Smooth muscle cell (in vitro differentiated cells): ENCODE data around the gene SLC50A1. TPM values are rescaled to one million over a fixed set of nuclear protein-coding genes. Genes with fewer than 3 reads are reported as not detected.

Source experiments
- DNase-seq: peaks from one replicate; lab custom pipeline; 2025; ENCODE audit not compliant: unreplicated experiment; lab: John Stamatoyannopoulos, UW
- H2AFZ ChIP-seq: fragments of 200-600 bp; sonication (generic); 2 replicates; pipeline ENCODE4 v1.6.0; 2016; ENCODE audit warnings: antibody characterized with exemption, low read depth, mild to moderate bottlenecking
- H3F3A ChIP-seq: fragments of 200-600 bp; sonication (generic); 2 replicates; pipeline ENCODE4 v1.6.0; 2017; ENCODE audit warnings: antibody characterized with exemption, low read depth
- H3K27ac ChIP-seq: fragments of 200-600 bp; sonication (generic); 2 replicates; pipeline ENCODE4 v1.5.1; 2016; ENCODE audit warnings: low read depth, mild to moderate bottlenecking
- H3K27me3 ChIP-seq: fragments of 200-600 bp; sonication (generic); 2 replicates; pipeline ENCODE4 v1.6.1; 2016; ENCODE audit warnings: low read depth, mild to moderate bottlenecking
- H3K36me3 ChIP-seq: fragments of 200-600 bp; sonication (generic); 2 replicates; pipeline ENCODE4 v1.5.1; 2016; ENCODE audit warnings: low read depth
- H3K4me1 ChIP-seq: fragments of 200-600 bp; sonication (generic); 2 replicates; pipeline ENCODE4 v1.5.1; 2016; ENCODE audit warnings: low read depth
- H3K4me2 ChIP-seq: fragments of 200-600 bp; sonication (generic); 2 replicates; pipeline ENCODE4 v1.6.0; 2016; ENCODE audit warnings: mild to moderate bottlenecking
- H3K4me3 ChIP-seq: fragments of 200-600 bp; sonication (generic); 2 replicates; pipeline ENCODE4 v1.5.1; 2016; ENCODE audit warnings: mild to moderate bottlenecking
- H3K79me2 ChIP-seq: fragments of 200-600 bp; sonication (generic); 2 replicates; pipeline ENCODE4 v1.6.0; 2016; ENCODE audit warnings: low read depth, mild to moderate bottlenecking
- H3K9ac ChIP-seq: fragments of 200-600 bp; sonication (generic); 2 replicates; pipeline ENCODE4 v1.6.0; 2016; ENCODE audit warnings: low read depth
- H3K9me3 ChIP-seq: fragments of 200-600 bp; sonication (generic); replicated peaks from 2 replicates; pipeline ENCODE4 v1.5.1; 2016; ENCODE audit warnings: low read depth
- H4K20me1 ChIP-seq: fragments of 200-600 bp; sonication (generic); 2 replicates; pipeline ENCODE4 v1.6.0; 2016; ENCODE audit warnings: low read depth
- CTCF ChIP-seq: fragments of 200-600 bp; sonication (generic); IDR thresholded peaks from 2 replicates; pipeline ENCODE4 v1.5.1; 2017; ENCODE audit warnings: borderline replicate concordance, mild to moderate bottlenecking, antibody characterized with exemption; ENCODE audit not compliant: insufficient read depth, poor library complexity, severe bottlenecking
- WGBS: methylation state at CpG from one replicate; pipeline ENCODE4 v1.1.7; 2016; ENCODE audit warnings: low lambda C conversion rate; 5-methylcytosine and 5-hydroxymethylcytosine counted together
- polyA plus RNA-seq: library from polyadenylated mRNA; unstranded; fragments of >200 nt; fragmentation: Nextera tagmentation; extraction: Ambion mirVana; gene quantifications from 2 replicates; pipeline ENCODE4 v1.2.1, GENCODE V29; 2016
- total RNA-seq: library from RNA; depleted of rRNA; stranded (reverse); fragments of >200 nt; gene quantifications from 2 replicates; pipeline ENCODE4 v1.2.3, GENCODE V29; 2014

The SLC50A1 gene
- total and polyA plus RNA-seq, 2 experiments from 2014 or later: 44.7 to 98.0 TPM

GRCh38 chr1:155093911-155094621, 41.6 kb upstream of the SLC50A1 start:
- peak; percentile 37 for TF ChIP-seq CTCF
- H3K4me2 ChIP-seq: no peak overlapping the region
- H3K9ac ChIP-seq: no peak overlapping the region
- peaks cover 11% of the 10 kb centered on the region for H3K27me3 ChIP-seq
- DNase-seq: no peak
- H3K27ac ChIP-seq: no peak overlapping the region
- H3K4me1 ChIP-seq: peaks cover 14% of the 10 kb centered on the region
- peaks cover 10% of the 10 kb centered on the region for H3F3A ChIP-seq
- H3K4me3 ChIP-seq: no peak overlapping the region
- H4K20me1 ChIP-seq: no peaks in the 10 kb centered on the region
- H3K79me2 ChIP-seq: no peaks in the 10 kb centered on the region
- 47% methylated on average over 13 of the region's 13 CpGs for WGBS
- no peaks in the 10 kb centered on the region for H3K9me3 ChIP-seq
- no peaks in the 10 kb centered on the region for H3K36me3 ChIP-seq
- peak overlapping the region; percentile 34 for H2AFZ ChIP-seq

GRCh38 chr1:155094622-155094948, 41.1 kb upstream of the SLC50A1 start:
- DNase-seq: no peak
- Histone ChIP-seq H3K9ac (no peak overlapping the region), H3K4me2 (no peak overlapping the region), H2AFZ (peak overlapping the region; percentile 34), H4K20me1 (no peaks in the 10 kb centered on the region), H3K27ac (no peak overlapping the region), H3F3A (peaks cover 10% of the 10 kb centered on the region), H3K9me3 (no peaks in the 10 kb centered on the region), H3K4me1 (peaks cover 14% of the 10 kb centered on the region), H3K79me2 (no peaks in the 10 kb centered on the region), H3K36me3 (no peaks in the 10 kb centered on the region), H3K27me3 (peaks cover 11% of the 10 kb centered on the region), H3K4me3 (no peak overlapping the region)
- TF ChIP-seq CTCF: no peak
- WGBS: 91% methylated on average over 2 of the region's 2 CpGs

- no peak overlapping the region for H3K4me3 ChIP-seq
- H3K9me3 ChIP-seq: no peaks in the 10 kb centered on the region
- H3F3A ChIP-seq: peaks cover 7% of the 10 kb centered on the region
- no peak for DNase-seq
- H3K4me2 ChIP-seq: no peak overlapping the region
- no peaks in the 10 kb centered on the region for H4K20me1 ChIP-seq
- 79% methylated on average over 7 of the region's 7 CpGs for WGBS
- TF ChIP-seq CTCF: no peak
- H3K36me3 ChIP-seq: no peaks in the 10 kb centered on the region
- H2AFZ ChIP-seq: no peak overlapping the region
- no peaks in the 10 kb centered on the region for H3K4me1 ChIP-seq
- no peak overlapping the region for H3K9ac ChIP-seq
- H3K79me2 ChIP-seq: no peaks in the 10 kb centered on the region
- peaks cover 11% of the 10 kb centered on the region for H3K27me3 ChIP-seq
- H3K27ac ChIP-seq: no peak overlapping the region
Observed at GRCh38 chr1:155099331-155099730, 36.3 kb upstream of the SLC50A1 start.

GRCh38 chr1:155103325-155103724, 32.3 kb upstream of the SLC50A1 start:
- Histone ChIP-seq H3K27me3 (no peaks in the 10 kb centered on the region), H3F3A (no peaks in the 10 kb centered on the region), H3K79me2 (no peaks in the 10 kb centered on the region), H3K4me1 (no peaks in the 10 kb centered on the region), H3K4me2 (no peak overlapping the region), H3K9me3 (no peaks in the 10 kb centered on the region), H3K9ac (no peak overlapping the region), H3K4me3 (no peak overlapping the region), H3K36me3 (no peaks in the 10 kb centered on the region), H3K27ac (no peak overlapping the region), H2AFZ (no peak overlapping the region), H4K20me1 (no peaks in the 10 kb centered on the region)
- TF ChIP-seq CTCF: no peak
- WGBS: 95% methylated on average over 9 of the region's 9 CpGs
- no peak for DNase-seq
